GM12878 (cell line): ENCODE data around the gene STAT4. TPM values are rescaled to one million over a fixed set of nuclear protein-coding genes. Genes with fewer than 3 reads are reported as not detected.

Experiments used
- ATAC-seq: fragments of 200-7000 bp; cut with Tn5 transposase; 3 replicates; pipeline ENCODE4 v1.9.1; 2020; ENCODE audit warnings: mild to moderate bottlenecking, moderate library complexity
- BruUV-seq: library from RNA; stranded (reverse); fragments of 400-500 nt; replicated peaks from 2 replicates; lab custom pipeline; 2021; lab: Mats Ljungman, UMichigan
- CTCF ChIA-PET: fragments of 300-600 bp; sonication (Branson Sonifier 250); formaldehyde crosslinking; extraction: SDS; loops from one replicate; lab custom pipeline; 2021; ENCODE audit warnings: inconsistent platforms; lab: Yijun Ruan, JAX
- POLR2A ChIA-PET: fragments of 350-600 bp; formaldehyde crosslinking; extraction: SDS; loops from one replicate; lab custom pipeline; 2021; ENCODE audit warnings: inconsistent platforms; lab: Charles Lee
- RAD21 ChIA-PET: fragments of 300-600 bp; sonication (Branson Sonifier 250); formaldehyde crosslinking; loops from one replicate; lab custom pipeline; 2023; ENCODE audit warnings: antibody characterized with exemption; ENCODE audit not compliant: unreplicated experiment; lab: Charles Lee
- SMC1A ChIA-PET: fragments of 300-600 bp; sonication (Branson Sonifier 250); formaldehyde crosslinking; loops from one replicate; lab custom pipeline; 2023; ENCODE audit not compliant: unreplicated experiment, uncharacterized antibody; lab: Charles Lee
- DNase-seq: peaks from one replicate; pipeline ENCODE4 v3.0.0-alpha.2; 2011; ENCODE audit warnings: low read depth, low spot score
- FAIRE-seq: peaks from 3 replicates; lab custom pipeline; 2011; peaks lifted over from hg19 to GRCh38; lab: Jason Lieb, UNC
- H2AFZ ChIP-seq: 2 replicates; pipeline ENCODE4 v1.6.0; 2011; ENCODE audit warnings: low read depth, low read length, control low read depth; ENCODE audit not compliant: control insufficient read depth
- H3K27ac ChIP-seq: 2 replicates; pipeline ENCODE4 v1.5.1; 2011; ENCODE audit warnings: control low read depth; ENCODE audit not compliant: control insufficient read depth, insufficient read depth
- H3K27me3 ChIP-seq, 2 experiments: replicated peaks in 1 of 2; 2 replicates each; pipeline versions ENCODE4 v1.6.0 to v1.6.1; 2011; ENCODE audit warnings: low read length in 1 of 2; ENCODE audit not compliant: control insufficient read depth in 2 of 2, insufficient read depth in 2 of 2
- H3K36me3 ChIP-seq, 2 experiments: 2 replicates each; pipeline ENCODE4 v1.5.1; 2011; ENCODE audit warnings: low read length in 1 of 2; ENCODE audit not compliant: control insufficient read depth in 2 of 2, insufficient read depth in 2 of 2
- H3K4me1 ChIP-seq: 2 replicates; pipeline ENCODE4 v1.6.1; 2011; ENCODE audit warnings: mild to moderate bottlenecking, low read length, moderate library complexity, mixed read lengths; ENCODE audit not compliant: control insufficient read depth, insufficient read depth
- H3K4me2 ChIP-seq: 2 replicates; pipeline ENCODE4 v1.6.0; 2011; ENCODE audit warnings: control low read depth; ENCODE audit not compliant: control insufficient read depth, insufficient read depth
- H3K4me3 ChIP-seq: fragments of 200-600 bp; sonication (generic); 2 replicates; pipeline ENCODE4 v1.5.1; 2016
- H3K79me2 ChIP-seq: 2 replicates; pipeline ENCODE4 v1.6.0; 2011; ENCODE audit warnings: low read length; ENCODE audit not compliant: control insufficient read depth, insufficient read depth
- H3K9ac ChIP-seq: 2 replicates; pipeline ENCODE4 v1.8.0; 2011; ENCODE audit warnings: low read length, control low read depth, mixed read lengths; ENCODE audit not compliant: control insufficient read depth, insufficient read depth
- H3K9me3 ChIP-seq: replicated peaks from 3 replicates; pipeline ENCODE4 v1.5.1; 2011; ENCODE audit warnings: mild to moderate bottlenecking, low read length; ENCODE audit not compliant: control insufficient read depth, insufficient read depth
- H4K20me1 ChIP-seq: 2 replicates; pipeline ENCODE4 v1.6.0; 2011; ENCODE audit not compliant: control insufficient read depth, insufficient read depth
- CHD1 ChIP-seq: IDR thresholded peaks from 2 replicates; pipeline ENCODE4 v1.6.1; 2012; ENCODE audit warnings: low read depth, low read length, improper control_type of control experiment
- ESRRA ChIP-seq: IDR thresholded peaks from 2 replicates; pipeline ENCODE4 v1.6.1; 2012; ENCODE audit warnings: mild to moderate bottlenecking, low read length, improper control_type of control experiment
- FOS ChIP-seq: IDR thresholded peaks from 3 replicates; pipeline ENCODE4 v1.6.1; 2011; ENCODE audit warnings: borderline replicate concordance; ENCODE audit not compliant: insufficient read length; ENCODE audit errors: extremely low read depth
- HSF1 ChIP-seq: fragments of 150-350 bp; IDR thresholded peaks from 2 replicates; pipeline ENCODE4 v1.6.1; 2014; ENCODE audit warnings: mild to moderate bottlenecking, low read depth, low read length
- IKZF1 ChIP-seq: fragments of 450-650 bp; conservative IDR thresholded peaks from 2 replicates; pipeline ENCODE4 v1.6.1; 2017; ENCODE audit warnings: antibody characterized with exemption, mild to moderate bottlenecking
- JUND ChIP-seq: IDR thresholded peaks from 2 replicates; pipeline ENCODE4 v1.6.1; 2012; ENCODE audit warnings: low read depth, mild to moderate bottlenecking, low read length, improper control_type of control experiment, moderate library complexity
- MEF2A ChIP-seq: IDR thresholded peaks from 2 replicates; pipeline ENCODE4 v1.6.1; 2011; ENCODE audit warnings: low read depth, mild to moderate bottlenecking, low read length, moderate library complexity; ENCODE audit not compliant: insufficient read depth
- PML ChIP-seq: IDR thresholded peaks from 2 replicates; pipeline ENCODE4 v1.6.1; 2012; ENCODE audit warnings: low read length, inconsistent platforms
- POLR2AphosphoS2 ChIP-seq: IDR thresholded peaks from 2 replicates; pipeline ENCODE4 v1.6.1; 2011; ENCODE audit warnings: low read depth, mild to moderate bottlenecking, low read length, improper control_type of control experiment, moderate library complexity
- RB1 ChIP-seq: fragments of 450-650 bp; formaldehyde crosslinking; IDR thresholded peaks from 2 replicates; pipeline ENCODE4 v1.6.1; 2017; ENCODE audit warnings: mild to moderate bottlenecking, borderline replicate concordance
- YBX1 ChIP-seq: fragments of 450-650 bp; IDR thresholded peaks from 2 replicates; pipeline ENCODE4 v1.6.1; 2016; ENCODE audit warnings: antibody characterized with exemption
- ZNF274 ChIP-seq: IDR thresholded peaks from one replicate; pipeline ENCODE4 v1.8.0; 2011; ENCODE audit not compliant: insufficient read length, insufficient read depth
- WGBS: methylation state at CpG from one replicate; pipeline ENCODE4 v1.1.6; 2016; ENCODE audit warnings: low lambda C conversion rate; ENCODE audit not compliant: insufficient replicate concordance, insufficient coverage; ENCODE audit errors: missing lambda C conversion rate; 5-methylcytosine and 5-hydroxymethylcytosine counted together
- in situ Hi-C: fragments of 300-500 bp; cut with MboI; formaldehyde crosslinking; loops from 9 replicates; pipeline ENCODE4 v1.14.3; 2018; ENCODE audit warnings: mixed read lengths
- intact Hi-C: fragments of 100-400 bp; cut with micrococcal nuclease; formaldehyde crosslinking; loops from one replicate; pipeline ENCODE4 v1.14.2; 2022; ENCODE audit not compliant: unreplicated experiment
- polyA plus RNA-seq, 11 experiments: library from polyadenylated mRNA; depleted of rRNA in 4 of 11; unstranded in 6 of 11; stranded (reverse) in 5 of 11; fragments of >200 nt; fragmentation: Nextera tagmentation in 4 of 11; fragmentation: Illumina TruSeq in 1 of 11; extraction: Ambion mirVana in 4 of 11; extraction: Trizol in 1 of 11; gene quantifications; 1 replicate in 1 of 11; 2 replicates in 10 of 11; pipeline versions ENCODE4 v1.2.1 to v1.2.3, GENCODE V29; 2011 to 2016; ENCODE audit warnings: inconsistent platforms in 2 of 11, missing spikeins in 2 of 11, low read depth in 1 of 11
- total RNA-seq, 4 experiments: library from RNA; depleted of rRNA in 3 of 4; stranded (reverse); fragments of >200 nt in 3 of 4; fragmentation: Illumina TruSeq in 1 of 4; extraction: Trizol in 1 of 4; gene quantifications; 2 replicates each; pipeline versions ENCODE4 v1.2.1 to v1.2.3, GENCODE V29; 2013 to 2021
- TF ChIP-seq, protein P1 (sequence below): fragments of 450-650 bp; IDR thresholded peaks from 2 replicates; pipeline ENCODE4 v1.6.1; 2016; ENCODE audit warnings: mild to moderate bottlenecking
- TF ChIP-seq, protein P2 (sequence below): fragments of 450-650 bp; IDR thresholded peaks from 2 replicates; pipeline ENCODE4 v1.6.1; 2014; ENCODE audit warnings: mild to moderate bottlenecking
- TF ChIP-seq, protein P3 (sequence below): fragments of 450-650 bp; conservative IDR thresholded peaks from 2 replicates; pipeline ENCODE4 v1.6.1; 2017; ENCODE audit warnings: mild to moderate bottlenecking, moderate library complexity

Gene STAT4
- total and polyA plus RNA-seq, 10 of the 15 experiments (the other 5 are each of a cell fraction or from before 2014, with no cell fraction given): 3.1 to 9.3 (median 7.1) TPM

GRCh38 chr2:191145769-191146471 lies 4.9 kb downstream of the STAT4 start:
- no peaks in the 10 kb centered on the region for H3K9me3 ChIP-seq
- no peak overlapping the region for H2AFZ ChIP-seq
- BruUV-seq: no TSS peak
- H3K36me3 ChIP-seq: no peaks in the 10 kb centered on the region
- WGBS: 37% methylated on average over 4 of the region's 4 CpGs
- no peak overlapping the region for H3K9ac ChIP-seq
- no peak overlapping the region for H3K4me3 ChIP-seq
- FAIRE-seq (no peak), ATAC-seq (no peak), DNase-seq (no peak)
- ChIA-PET RAD21 (interaction anchor here (1.1 kb wide), 1 partner anchor 10 kb away, joined by 3 read pairs; no protein-coding TSS in a partner anchor), SMC1A (interaction anchor here (0.7 to 2.8 kb wide), 6 partner anchors 10 to 264 kb away, joined by 3 to 19 read pairs (median 5); no protein-coding TSS in a partner anchor), CTCF (interaction anchor here (1.5 to 18.5 kb wide), 3 partner anchors 10 to 95 kb away, joined by 3 to 659 read pairs (median 19); no protein-coding TSS in a partner anchor), POLR2A (no interaction called here)
- no peak overlapping the region for H3K4me2 ChIP-seq
- in situ Hi-C loops: no loop called here
- H3K4me1 ChIP-seq: no peaks in the 10 kb centered on the region; the same call in 1 of the 2 replicates
- intact Hi-C loops: no loop called here
- H3K27me3 ChIP-seq: peaks cover 0 to 3% of the 10 kb centered on the region in 2 experiments; a peak in 1 of 4 replicates
- no peaks in the 10 kb centered on the region for H4K20me1 ChIP-seq
- H3K27ac ChIP-seq: no peak overlapping the region
- no peaks in the 10 kb centered on the region for H3K79me2 ChIP-seq
- TF ChIP-seq, protein P1, sequence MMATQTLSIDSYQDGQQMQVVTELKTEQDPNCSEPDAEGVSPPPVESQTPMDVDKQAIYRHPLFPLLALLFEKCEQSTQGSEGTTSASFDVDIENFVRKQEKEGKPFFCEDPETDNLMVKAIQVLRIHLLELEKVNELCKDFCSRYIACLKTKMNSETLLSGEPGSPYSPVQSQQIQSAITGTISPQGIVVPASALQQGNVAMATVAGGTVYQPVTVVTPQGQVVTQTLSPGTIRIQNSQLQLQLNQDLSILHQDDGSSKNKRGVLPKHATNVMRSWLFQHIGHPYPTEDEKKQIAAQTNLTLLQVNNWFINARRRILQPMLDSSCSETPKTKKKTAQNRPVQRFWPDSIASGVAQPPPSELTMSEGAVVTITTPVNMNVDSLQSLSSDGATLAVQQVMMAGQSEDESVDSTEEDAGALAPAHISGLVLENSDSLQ: no peak
- no peak for TF ChIP-seq RB1
- TF ChIP-seq ZNF274: no peak
- no peak for TF ChIP-seq JUND
- no peak for TF ChIP-seq IKZF1
- no peak for TF ChIP-seq POLR2AphosphoS2
- no peak for TF ChIP-seq HSF1
- no peak for TF ChIP-seq FOS
- no peak for TF ChIP-seq PML
- TF ChIP-seq MEF2A: no peak
- no peak for TF ChIP-seq CHD1
- TF ChIP-seq ESRRA: no peak
- TF ChIP-seq, protein P2, sequence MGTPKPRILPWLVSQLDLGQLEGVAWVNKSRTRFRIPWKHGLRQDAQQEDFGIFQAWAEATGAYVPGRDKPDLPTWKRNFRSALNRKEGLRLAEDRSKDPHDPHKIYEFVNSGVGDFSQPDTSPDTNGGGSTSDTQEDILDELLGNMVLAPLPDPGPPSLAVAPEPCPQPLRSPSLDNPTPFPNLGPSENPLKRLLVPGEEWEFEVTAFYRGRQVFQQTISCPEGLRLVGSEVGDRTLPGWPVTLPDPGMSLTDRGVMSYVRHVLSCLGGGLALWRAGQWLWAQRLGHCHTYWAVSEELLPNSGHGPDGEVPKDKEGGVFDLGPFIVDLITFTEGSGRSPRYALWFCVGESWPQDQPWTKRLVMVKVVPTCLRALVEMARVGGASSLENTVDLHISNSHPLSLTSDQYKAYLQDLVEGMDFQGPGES: no peak
- TF ChIP-seq YBX1: no peak
- TF ChIP-seq, protein P3, sequence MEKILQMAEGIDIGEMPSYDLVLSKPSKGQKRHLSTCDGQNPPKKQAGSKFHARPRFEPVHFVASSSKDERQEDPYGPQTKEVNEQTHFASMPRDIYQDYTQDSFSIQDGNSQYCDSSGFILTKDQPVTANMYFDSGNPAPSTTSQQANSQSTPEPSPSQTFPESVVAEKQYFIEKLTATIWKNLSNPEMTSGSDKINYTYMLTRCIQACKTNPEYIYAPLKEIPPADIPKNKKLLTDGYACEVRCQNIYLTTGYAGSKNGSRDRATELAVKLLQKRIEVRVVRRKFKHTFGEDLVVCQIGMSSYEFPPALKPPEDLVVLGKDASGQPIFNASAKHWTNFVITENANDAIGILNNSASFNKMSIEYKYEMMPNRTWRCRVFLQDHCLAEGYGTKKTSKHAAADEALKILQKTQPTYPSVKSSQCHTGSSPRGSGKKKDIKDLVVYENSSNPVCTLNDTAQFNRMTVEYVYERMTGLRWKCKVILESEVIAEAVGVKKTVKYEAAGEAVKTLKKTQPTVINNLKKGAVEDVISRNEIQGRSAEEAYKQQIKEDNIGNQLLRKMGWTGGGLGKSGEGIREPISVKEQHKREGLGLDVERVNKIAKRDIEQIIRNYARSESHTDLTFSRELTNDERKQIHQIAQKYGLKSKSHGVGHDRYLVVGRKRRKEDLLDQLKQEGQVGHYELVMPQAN: no peak
